GM12872 (cell line): ENCODE data around the gene QRICH1.

ENCODE experiments used
- TF ChIP-seq, protein P1 (sequence below): IDR thresholded peaks from 3 replicates; pipeline ENCODE4 v1.5.1; 2011; ENCODE audit warnings: low read depth, mild to moderate bottlenecking, low read length, moderate library complexity; ENCODE audit not compliant: insufficient read depth

Gene QRICH1

DNA sequence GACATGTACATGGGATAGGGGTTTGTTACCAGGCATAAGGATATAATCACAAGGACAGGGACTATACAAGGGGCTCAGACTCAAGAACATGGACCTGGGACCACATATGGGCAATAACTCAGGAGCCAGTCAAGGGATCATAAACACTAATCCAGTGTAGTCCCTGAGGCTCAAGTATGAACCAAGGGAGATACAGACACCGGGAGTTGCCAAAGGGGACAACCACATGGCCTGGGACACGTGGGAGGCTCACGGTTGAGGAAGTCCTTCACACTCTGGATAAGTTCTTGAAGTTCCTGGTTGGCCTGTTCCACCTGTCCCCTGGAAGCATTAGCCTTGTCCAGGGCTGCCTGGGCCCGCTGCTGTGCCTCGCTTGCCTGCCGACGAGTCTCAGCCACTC, 28.6 kb upstream of the QRICH1 start:
- TF ChIP-seq, protein P1, sequence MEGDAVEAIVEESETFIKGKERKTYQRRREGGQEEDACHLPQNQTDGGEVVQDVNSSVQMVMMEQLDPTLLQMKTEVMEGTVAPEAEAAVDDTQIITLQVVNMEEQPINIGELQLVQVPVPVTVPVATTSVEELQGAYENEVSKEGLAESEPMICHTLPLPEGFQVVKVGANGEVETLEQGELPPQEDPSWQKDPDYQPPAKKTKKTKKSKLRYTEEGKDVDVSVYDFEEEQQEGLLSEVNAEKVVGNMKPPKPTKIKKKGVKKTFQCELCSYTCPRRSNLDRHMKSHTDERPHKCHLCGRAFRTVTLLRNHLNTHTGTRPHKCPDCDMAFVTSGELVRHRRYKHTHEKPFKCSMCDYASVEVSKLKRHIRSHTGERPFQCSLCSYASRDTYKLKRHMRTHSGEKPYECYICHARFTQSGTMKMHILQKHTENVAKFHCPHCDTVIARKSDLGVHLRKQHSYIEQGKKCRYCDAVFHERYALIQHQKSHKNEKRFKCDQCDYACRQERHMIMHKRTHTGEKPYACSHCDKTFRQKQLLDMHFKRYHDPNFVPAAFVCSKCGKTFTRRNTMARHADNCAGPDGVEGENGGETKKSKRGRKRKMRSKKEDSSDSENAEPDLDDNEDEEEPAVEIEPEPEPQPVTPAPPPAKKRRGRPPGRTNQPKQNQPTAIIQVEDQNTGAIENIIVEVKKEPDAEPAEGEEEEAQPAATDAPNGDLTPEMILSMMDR: no peak

DNA sequence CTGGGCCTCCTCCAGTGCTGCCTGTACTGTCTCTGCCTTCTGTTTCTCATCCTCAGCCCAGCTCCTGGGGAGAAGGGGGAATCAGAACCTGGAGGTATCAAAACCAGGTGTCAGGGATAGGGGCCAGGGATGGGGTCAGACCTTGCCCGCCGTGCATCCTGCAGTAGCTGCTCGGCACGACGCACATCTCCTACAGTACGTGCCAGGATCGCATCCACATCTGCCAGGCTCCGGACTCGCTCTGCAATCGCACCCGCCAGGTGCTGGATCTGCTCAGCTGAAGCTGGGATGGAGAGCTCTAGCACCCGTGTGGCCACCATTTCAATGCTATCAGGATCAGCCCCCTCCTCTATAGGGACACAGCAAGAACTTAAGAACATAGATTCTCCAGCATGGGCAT, 28.2 kb upstream of the QRICH1 start:
- TF ChIP-seq, protein P1: no peak

DNA sequence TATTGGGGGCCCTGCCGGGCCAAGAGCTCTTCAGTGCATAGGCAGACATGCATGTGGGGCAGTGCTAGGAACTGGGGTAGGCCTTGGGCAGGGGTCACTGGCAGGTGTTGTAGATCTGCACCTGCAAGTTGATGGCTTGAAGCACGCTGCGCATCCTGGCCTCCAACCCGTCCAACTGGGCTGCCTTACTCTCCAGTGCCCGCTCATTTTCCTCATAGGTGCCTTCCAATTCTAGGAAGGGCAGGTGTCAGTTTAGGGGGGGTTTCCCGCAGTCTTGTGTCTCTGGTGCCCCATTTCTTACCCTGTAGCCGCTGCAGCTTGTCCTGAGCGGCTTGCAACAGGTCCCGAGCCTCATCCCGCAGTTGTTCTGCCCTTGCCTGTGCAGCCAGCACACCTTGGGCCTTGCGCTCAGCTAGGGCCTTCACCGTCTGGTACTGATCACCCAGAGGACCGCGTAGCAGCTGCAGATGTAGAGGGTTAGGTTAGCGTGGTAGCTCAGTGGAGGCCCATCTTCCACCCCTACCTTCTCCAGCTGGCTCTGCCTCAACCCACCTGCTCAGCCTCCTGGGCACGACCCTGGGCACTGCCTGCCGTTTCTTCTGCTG, 27.4 kb upstream of the QRICH1 start:
- TF ChIP-seq, protein P1: no peak

DNA sequence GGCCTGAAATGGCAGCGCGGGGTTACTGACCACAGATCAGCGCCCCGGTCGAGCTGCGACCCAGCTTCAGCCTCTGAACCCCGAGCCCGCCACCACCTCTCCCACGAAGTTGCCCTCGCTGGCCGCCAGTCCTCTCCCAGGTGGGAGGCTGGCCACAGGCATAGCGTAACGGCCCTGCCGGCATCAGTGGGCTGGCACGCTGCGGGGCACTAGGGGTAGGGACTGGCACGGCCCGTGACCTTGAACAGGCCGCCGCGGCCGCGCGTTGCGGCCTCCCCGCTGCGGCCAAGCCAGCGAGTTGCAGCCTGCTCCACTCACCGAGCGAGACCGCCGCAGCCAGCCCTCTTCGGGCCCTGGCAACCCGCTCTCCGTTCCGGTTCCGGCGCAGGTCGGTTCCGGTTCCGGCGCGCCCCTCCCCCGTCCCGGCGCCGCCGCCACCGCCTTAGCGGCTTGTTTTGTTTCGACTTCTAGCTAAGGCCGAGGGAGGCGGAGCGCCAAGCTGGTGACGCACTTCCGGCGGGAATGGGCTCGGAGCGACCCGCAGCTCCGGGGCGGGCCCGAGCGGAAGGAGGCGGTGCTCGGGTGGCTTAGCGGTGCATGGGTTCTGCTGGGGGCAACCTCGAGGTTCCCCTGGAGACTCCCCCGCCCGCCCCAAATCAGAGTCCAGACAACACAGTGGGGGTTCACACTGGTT, 26.7 kb upstream of the QRICH1 start, which contains the start of gene USP19:
USP19 (minus strand) TSS at position 386 of the 694 bp plus-strand sequence. CDS start 1,678 bp downstream, outside the sequence.
- TF ChIP-seq, protein P1: 0 out of 3 replicates have a peak, but pooled peaks have one; percentile 2

DNA sequence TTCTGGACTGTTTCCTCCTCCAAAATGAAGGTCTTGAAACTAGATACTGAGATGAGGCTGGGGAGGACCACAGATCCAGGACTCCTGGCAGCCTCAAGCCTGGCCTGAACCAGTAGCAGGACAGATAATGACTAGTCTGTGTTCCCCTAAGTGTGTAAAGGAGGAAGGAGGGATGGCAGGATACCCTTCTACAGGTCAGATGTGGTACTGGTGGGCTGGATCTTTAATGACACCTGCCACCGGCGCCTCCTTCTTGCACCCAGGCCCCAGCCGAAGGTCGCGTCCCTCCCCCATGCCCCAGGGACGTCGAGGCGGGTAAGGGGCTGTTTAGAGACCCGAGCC, 26.2 kb upstream of the QRICH1 start:
- TF ChIP-seq, protein P1: no peak

DNA sequence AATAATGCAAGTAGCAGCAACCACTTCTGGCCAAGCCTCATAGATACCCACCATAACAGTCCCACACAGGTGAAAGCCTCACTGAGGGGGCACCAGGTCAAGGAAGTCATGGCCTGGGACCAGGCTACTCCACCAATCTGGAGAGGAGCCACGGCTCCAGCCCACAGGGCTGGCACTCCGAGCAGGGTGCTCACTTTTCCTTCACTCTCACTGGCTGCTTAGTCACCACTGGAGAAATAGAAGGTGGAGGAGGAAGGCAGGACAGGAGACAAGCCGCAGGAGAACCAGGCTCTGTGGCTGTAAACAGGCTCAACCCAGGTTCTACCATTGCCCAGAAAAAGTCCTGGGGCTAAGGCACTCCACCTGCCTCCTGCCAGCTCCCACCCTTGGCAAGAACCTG, 25.6 kb upstream of the QRICH1 start:
- TF ChIP-seq, protein P1: no peak

DNA sequence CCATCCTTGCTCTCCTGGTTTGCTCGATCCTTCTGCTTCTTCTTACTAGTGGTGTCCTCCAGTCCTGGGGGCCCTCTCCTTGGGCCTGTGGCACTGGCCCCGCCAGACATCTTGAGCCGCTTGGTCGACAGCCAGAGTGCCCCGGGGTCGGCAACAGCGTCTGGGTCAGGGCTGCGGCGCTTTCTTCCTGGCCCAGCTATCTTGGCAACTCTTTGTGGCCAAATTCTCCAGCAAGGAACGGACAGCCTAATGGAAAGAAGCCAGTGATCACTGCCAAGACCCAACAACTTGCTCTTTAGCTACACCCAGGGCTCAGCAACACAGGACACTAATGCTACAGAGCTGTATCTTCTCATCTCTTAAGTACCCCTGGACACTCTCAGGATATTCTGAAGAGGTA, 25.2 kb upstream of the QRICH1 start:
- TF ChIP-seq, protein P1: no peak
